HG03060 (cell line): ENCODE results near the gene TRANK1.
A peak's percentile ranks its signal among the peaks of the same experiment; 100 is the strongest.

ENCODE experiments used
- ATAC-seq: cut with Tn5 transposase; IDR thresholded peaks from one replicate; pipeline ENCODE4 v1.9.1; 2021; ENCODE audit warnings: low read depth, moderate number of reproducible peaks; ENCODE audit not compliant: unreplicated experiment

TRANK1 gene

GRCh38 chr3:36862076-36862755, 82.6 kb downstream of the TRANK1 start:
- ATAC-seq = no peak

DNA sequence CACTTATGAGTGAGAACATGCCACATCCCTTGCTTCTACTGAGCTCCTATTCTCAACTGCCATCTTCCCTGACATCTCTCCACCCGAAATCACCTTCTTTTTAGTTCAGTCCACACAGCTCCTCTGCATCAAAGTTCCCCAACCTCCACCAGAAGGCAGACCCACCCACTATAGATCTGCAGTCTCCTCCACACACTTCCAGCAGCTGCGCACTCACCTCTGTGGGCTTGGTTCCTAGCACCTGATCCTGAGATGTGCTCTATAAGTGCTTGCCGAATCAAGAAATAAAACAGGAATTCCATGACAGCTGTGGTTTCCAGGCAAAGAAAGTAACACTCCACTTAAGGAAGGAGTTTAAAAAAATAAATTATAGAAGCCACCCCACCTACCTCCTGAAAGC, 85.4 kb downstream of the TRANK1 start:
- ATAC-seq = no peak

- no peak for ATAC-seq
Measured at GRCh38 chr3:36852071-36852470, 92.8 kb downstream of the TRANK1 start.

DNA sequence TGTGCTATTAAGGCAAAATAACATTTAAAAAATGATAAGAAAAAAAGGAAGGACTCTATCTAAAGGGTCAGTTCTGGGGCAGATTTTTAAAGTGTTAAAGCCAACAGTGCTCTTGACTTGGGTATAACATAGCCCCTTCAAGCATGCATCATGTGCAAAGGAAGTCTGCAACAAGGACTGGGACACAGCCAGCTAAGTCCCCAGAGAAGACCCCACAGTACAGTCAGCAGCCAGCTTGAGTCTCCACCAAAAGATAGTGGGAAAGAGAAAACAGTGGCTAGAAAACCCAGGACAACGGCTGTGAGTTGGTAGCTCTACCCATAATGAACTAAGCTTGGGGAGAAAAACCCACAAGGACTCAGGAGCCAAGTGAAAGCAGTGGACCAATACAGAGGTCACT, 94.1 kb downstream of the TRANK1 start:
- ATAC-seq = no peak

GRCh38 chr3:36846406-36846805, 98.4 kb downstream of the TRANK1 start:
- no peak for ATAC-seq

DNA sequence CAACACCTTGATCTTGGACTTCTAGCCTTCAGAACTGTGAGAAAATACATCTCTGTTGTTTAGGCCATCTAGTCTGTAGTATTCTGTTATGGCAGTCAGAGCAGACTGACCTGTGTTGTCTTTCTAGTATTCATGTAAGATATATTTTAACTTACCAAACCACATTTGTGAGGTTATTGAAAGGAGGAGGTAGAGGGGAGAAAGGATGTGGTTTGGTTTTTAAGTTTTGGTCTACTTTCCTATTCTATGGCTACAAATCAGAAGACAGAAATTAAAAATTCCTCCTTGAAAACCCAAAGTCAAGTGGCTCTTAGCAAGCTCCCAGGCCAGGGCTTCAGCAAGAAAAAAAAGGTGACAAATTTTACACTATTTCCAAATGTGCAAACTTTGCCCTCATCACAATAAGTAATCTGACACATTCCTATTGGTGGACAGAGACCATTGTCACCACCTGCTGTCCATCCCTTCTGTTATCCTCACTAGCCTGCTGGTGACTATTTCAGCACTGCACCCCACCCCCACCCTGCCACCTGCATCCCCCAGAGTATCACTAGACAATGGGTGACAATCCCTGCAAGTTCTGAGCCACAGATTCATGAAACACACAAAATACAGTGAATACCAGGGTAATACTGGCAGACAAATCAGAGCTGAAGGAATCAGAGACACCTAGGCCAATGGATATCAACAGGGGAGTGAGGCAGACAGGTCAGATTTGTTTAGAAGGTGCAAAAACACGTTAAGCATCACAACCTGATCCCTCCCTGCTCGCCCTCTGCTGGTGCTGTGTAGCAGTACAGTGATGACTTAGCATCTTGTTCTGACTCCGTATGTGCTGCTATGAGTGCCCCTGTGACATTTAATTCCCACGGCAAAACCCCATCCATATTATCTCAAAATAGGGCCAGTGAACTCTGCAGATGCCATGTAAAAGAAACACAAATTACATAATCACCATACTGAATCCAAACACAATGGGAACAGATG, 101.5 kb downstream of the TRANK1 start:
- peak; percentile 44 for ATAC-seq

DNA sequence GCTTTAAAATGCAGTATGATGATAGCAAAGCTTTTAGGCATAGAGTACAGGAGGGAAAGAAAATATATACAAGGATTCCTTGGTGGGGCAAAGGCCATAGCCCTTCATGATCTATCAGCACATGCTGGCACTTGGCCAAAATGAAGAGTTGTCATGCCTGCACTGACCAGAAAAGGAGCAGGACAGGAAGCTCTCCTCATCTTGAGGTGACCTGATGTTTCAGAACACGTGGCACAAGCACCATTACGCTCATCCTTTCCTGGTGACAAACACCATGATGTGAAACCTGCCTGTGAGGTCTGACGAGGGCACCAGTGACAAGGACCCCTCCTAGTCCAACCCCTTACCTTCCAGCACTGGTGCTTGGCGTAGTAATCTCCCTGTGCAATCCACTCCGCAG, 102.6 kb downstream of the TRANK1 start:
- no peak for ATAC-seq

GRCh38 chr3:36840453-36840921, 104.4 kb downstream of the TRANK1 start:
- ATAC-seq = no peak

GRCh38 chr3:36837089-36837488, 107.8 kb downstream of the TRANK1 start:
- no peak for ATAC-seq

GRCh38 chr3:36833160-36833814, 111.6 kb downstream of the TRANK1 start:
- ATAC-seq = no peak

GRCh38 chr3:36832406-36832805, 112.4 kb downstream of the TRANK1 start:
- ATAC-seq = no peak

DNA sequence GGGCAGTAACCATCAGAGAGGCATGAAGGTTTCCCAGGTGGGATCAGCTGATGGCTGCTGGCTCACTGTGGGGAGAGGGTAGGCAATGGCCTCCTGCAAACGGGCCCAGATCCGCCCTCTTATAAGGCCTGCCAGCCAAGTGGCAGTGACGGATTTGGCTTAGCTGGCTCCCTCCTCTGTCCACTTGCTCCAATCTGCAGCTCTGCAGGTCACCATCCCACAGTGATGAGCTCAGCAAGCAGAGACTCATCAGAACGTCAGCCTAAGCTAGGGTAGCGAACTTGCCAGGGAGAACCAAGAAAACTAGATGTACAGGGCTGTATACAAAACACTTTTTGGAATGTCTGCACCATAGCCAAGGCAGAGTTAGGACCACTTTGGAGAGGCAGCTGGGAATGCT, 117.7 kb downstream of the TRANK1 start:
- no peak for ATAC-seq

GRCh38 chr3:36826240-36826639, 118.6 kb downstream of the TRANK1 start:
- no peak for ATAC-seq

GRCh38 chr3:36824443-36824842, 120.4 kb downstream of the TRANK1 start:
- no peak for ATAC-seq

DNA sequence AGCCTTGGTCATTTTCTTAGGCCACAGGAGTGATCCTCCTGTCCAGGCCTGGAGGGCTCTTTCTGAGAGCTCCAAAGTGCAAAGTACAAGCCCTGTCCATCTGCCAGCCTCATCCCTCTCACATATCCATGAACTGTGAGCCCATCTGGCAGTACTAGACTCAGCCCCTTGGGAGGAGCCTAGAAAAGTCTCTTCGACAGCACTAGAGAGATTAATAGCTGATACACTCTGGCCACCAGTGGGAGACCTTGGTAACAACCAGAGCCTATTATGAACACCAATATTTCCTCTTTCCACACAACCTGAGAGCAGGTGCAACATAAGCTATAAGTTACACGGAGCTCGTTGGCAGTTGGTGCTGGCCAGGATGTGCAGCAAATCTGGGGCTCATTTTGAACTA, 121.0 kb downstream of the TRANK1 start:
- no peak for ATAC-seq

- no peak for ATAC-seq
Measured at GRCh38 chr3:36820083-36820482, 124.8 kb downstream of the TRANK1 start.

GRCh38 chr3:36817806-36818533, 126.9 kb downstream of the TRANK1 start:
- ATAC-seq = no peak

GRCh38 chr3:36815375-36815774, 129.5 kb downstream of the TRANK1 start:
- ATAC-seq = no peak

GRCh38 chr3:36814776-36815175, 130.1 kb downstream of the TRANK1 start:
- ATAC-seq = no peak

DNA sequence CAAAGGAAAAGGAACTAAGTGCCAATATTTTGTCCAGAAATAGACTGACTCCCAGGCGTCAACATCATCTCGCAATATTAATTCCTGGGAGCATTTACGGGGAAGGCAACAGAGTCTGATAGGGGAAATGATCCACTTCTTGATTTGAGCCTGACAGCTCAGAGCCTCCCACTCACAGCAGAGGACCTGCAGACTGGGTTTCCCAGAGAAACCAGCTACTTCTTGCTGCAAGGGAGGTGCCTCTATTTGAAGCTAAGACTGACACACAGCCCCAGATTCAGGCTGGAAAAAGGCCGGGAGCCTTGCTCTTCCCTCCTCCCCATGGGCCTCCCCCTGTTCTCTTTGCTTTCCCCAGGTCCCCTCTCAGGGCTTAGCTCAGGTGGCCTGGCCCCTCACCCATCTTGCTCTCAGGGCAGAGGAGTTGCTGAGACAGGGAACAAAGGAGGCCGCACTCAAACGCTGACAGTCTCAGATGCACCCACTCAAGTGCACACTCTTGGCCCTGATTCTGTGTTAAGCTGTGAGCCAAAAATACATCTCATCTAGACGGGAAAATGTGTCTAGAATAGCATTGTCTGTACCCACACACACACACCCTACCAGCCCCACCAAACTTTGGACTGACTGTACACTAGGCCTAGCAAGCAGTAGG, 130.7 kb downstream of the TRANK1 start:
- ATAC-seq = no peak
